ENCODE results near the gene UCK2. TPM values are rescaled to one million over a fixed set of nuclear protein-coding genes. Genes with fewer than 3 reads are reported as not detected.
"Not testable (repeated sequence)": the region's sequence is repeated elsewhere in the genome, so short reads cannot be mapped to it uniquely, and the experiment has no call there.

Gene UCK2
- total and polyA plus RNA-seq, 7 experiments from 2014 or later: 0.89 to 32.7 (median 1.2) TPM

DNA sequence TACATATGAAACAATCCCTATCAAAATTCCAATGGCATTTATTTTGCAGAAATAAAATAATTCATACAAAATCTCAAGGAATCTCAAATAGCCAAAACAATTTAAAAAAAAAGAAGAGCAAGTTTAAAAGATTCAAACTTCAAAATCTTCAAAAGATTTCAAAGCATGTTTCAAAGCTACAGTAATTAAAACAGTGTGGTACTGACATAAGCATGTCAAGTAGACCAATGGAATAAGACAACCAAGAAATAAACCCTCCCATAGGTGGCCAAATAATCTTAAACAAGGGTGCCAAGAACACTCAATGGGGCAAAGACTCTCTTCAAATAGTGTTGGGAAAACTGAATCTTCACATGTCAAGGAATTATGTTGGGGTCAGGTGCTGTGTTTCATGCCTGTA is 28.0 kb upstream of the UCK2 start:
- Mint-ChIP-seq H3K27ac (no peak overlapping the region), H3K36me3 (no peaks in the 10 kb centered on the region), H3K4me1 (no peaks in the 10 kb centered on the region), H3K27me3 (peaks cover 9 to 34% (median 26%) of the 10 kb centered on the region in 5 donors), H3K9me3 (peaks cover 0 to 14% (median 7%) of the 10 kb centered on the region in 11 donors), H3K4me3 (no peak overlapping the region)
- intact Hi-C loops (cut with micrococcal nuclease): no loop called here
- ATAC-seq: no peak
- Histone ChIP-seq H3K4me3 (ENCODE audit: low read length) (no peak overlapping the region), H3K9me3 (ENCODE audit: control insufficient read depth in 2 of 3, low read length in 3 of 3) (no peaks in the 10 kb centered on the region), H3K36me3 (ENCODE audit: control insufficient read depth in 2 of 3, insufficient read depth in 3 of 3, low read length in 3 of 3) (no peaks in the 10 kb centered on the region), H3K4me1 (ENCODE audit: control insufficient read depth in 2 of 2, insufficient read depth in 2 of 2, low read length in 2 of 2) (no peaks in the 10 kb centered on the region), H3K27ac (ENCODE audit: low read depth, low read length) (no peak overlapping the region), H3K27me3 (ENCODE audit: control insufficient read depth in 2 of 2, insufficient read depth in 2 of 2, low read length in 2 of 2) (peaks cover 0 to 3% of the 10 kb centered on the region in 2 donors)
- DNase-seq: no peak
- POLR2A ChIA-PET: no interaction called here
- CTCF ChIA-PET: no interaction called here

DNA sequence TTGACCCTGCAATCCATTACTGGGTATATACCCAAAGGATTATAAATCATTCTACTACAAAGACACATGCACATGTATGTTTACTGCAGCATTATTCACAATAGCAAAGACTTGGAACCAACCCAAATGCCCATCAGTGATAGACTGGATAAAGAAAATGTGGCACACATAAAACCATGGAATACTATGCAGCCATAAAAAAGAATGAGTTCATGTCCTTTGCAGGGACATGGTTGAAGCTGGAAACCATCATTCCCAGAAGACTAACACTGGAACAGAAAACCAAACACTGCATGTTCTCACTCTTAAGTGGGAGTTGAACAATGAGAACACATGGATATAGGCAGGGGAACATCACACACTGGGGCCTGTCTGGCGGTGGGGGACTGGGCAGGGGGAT is 22.9 kb upstream of the UCK2 start:
- POLR2A ChIA-PET; H3K27me3 ChIP-seq (ENCODE audit: control insufficient read depth in 2 of 2, insufficient read depth in 2 of 2, low read length in 2 of 2); H3K36me3 Mint-ChIP-seq; H3K9me3 ChIP-seq (ENCODE audit: control insufficient read depth in 2 of 3, low read length in 3 of 3); H3K4me3 ChIP-seq (ENCODE audit: low read length); H3K27ac ChIP-seq (ENCODE audit: low read depth, low read length); H3K4me1 Mint-ChIP-seq; DNase-seq; H3K36me3 ChIP-seq (ENCODE audit: control insufficient read depth in 2 of 3, insufficient read depth in 3 of 3, low read length in 3 of 3); CTCF ChIA-PET; intact Hi-C loops (cut with micrococcal nuclease); ATAC-seq; H3K4me1 ChIP-seq (ENCODE audit: control insufficient read depth in 2 of 2, insufficient read depth in 2 of 2, low read length in 2 of 2); H3K4me3 Mint-ChIP-seq; H3K27ac Mint-ChIP-seq: not testable (repeated sequence)
- Mint-ChIP-seq H3K9me3 (peaks cover 0 to 14% (median 3%) of the 10 kb centered on the region in 11 donors), H3K27me3 (peaks cover 0 to 33% (median 20%) of the 10 kb centered on the region in 5 donors)

DNA sequence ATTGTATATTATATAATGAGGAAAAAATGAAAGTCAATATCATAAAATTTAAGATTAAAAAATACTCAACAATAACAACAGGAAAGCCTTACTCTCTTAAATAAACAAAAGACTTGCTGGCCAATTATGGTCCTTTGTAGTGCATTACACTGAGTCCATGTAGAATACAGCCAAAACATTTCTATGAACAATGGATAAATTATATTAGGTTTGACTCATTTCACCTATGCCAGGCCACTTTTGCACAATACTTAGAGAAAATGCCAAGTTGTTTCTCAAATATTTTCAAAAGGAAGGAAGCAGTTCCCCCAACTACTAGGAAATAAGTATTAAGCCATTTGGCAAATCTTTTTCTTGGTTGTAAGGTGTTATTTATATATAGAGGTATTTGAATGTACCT is 19.8 kb upstream of the UCK2 start:
- POLR2A ChIA-PET: no interaction called here
- CTCF ChIA-PET: no interaction called here
- peaks cover 0 to 25% (median 6%) of the 10 kb centered on the region in 5 donors for H3K27me3 Mint-ChIP-seq
- Histone ChIP-seq H3K27ac (ENCODE audit: low read depth, low read length) (no peak overlapping the region), H3K27me3 (ENCODE audit: control insufficient read depth in 2 of 2, insufficient read depth in 2 of 2, low read length in 2 of 2) (no peaks in the 10 kb centered on the region), H3K36me3 (ENCODE audit: control insufficient read depth in 2 of 3, insufficient read depth in 3 of 3, low read length in 3 of 3) (no peaks in the 10 kb centered on the region), H3K4me1 (ENCODE audit: control insufficient read depth in 2 of 2, insufficient read depth in 2 of 2, low read length in 2 of 2) (no peaks in the 10 kb centered on the region), H3K9me3 (ENCODE audit: control insufficient read depth in 2 of 3, low read length in 3 of 3) (no peaks in the 10 kb centered on the region), H3K4me3 (ENCODE audit: low read length) (no peak overlapping the region)
- ATAC-seq: no peak
- peaks cover 0 to 8% (median 0%) of the 10 kb centered on the region in 11 donors for H3K9me3 Mint-ChIP-seq
- peaks cover 0 to 2% (median 0%) of the 10 kb centered on the region in 7 donors for H3K4me1 Mint-ChIP-seq
- DNase-seq: no peak
- intact Hi-C loops (cut with micrococcal nuclease): no loop called here
- H3K27ac Mint-ChIP-seq: no peak overlapping the region
- H3K36me3 Mint-ChIP-seq: no peaks in the 10 kb centered on the region
- H3K4me3 Mint-ChIP-seq: no peak overlapping the region

DNA sequence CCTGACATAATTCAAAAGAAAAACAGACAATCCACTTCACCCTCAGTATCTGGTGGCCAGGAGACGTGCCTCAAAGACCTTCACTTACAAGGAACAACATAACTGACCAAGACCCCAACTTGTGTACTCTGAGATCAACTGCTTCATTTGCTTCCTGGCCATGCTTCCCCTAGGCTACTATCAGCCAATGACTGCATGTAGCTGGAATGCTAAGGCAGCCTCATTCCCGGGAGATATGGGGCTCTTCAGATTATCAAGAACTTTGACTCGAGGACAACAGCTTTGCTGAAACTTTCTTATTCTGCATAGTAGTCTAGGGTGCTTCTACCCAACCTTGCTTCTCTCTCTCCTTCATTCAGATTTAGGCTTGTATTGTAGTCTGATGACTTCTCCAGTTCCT is 11.7 kb upstream of the UCK2 start:
- H3K4me1 Mint-ChIP-seq: no peaks in the 10 kb centered on the region
- no peak overlapping the region for H3K4me3 Mint-ChIP-seq
- POLR2A ChIA-PET: no interaction called here
- Histone ChIP-seq H3K27ac (ENCODE audit: low read depth, low read length) (no peak overlapping the region), H3K27me3 (ENCODE audit: control insufficient read depth in 2 of 2, insufficient read depth in 2 of 2, low read length in 2 of 2) (no peaks in the 10 kb centered on the region), H3K4me3 (ENCODE audit: low read length) (no peak overlapping the region), H3K9me3 (ENCODE audit: control insufficient read depth in 2 of 3, low read length in 3 of 3) (no peaks in the 10 kb centered on the region), H3K4me1 (ENCODE audit: control insufficient read depth in 2 of 2, insufficient read depth in 2 of 2, low read length in 2 of 2) (no peaks in the 10 kb centered on the region), H3K36me3 (ENCODE audit: control insufficient read depth in 2 of 3, insufficient read depth in 3 of 3, low read length in 3 of 3) (no peaks in the 10 kb centered on the region)
- peaks cover 0 to 27% (median 4%) of the 10 kb centered on the region in 5 donors for H3K27me3 Mint-ChIP-seq
- H3K36me3 Mint-ChIP-seq: peaks cover 0 to 3% (median 0%) of the 10 kb centered on the region in 5 donors
- intact Hi-C loops (cut with micrococcal nuclease): no loop called here
- DNase-seq (no peak), ATAC-seq (no peak)
- no peak overlapping the region for H3K27ac Mint-ChIP-seq
- CTCF ChIA-PET: no interaction called here
- peaks cover 0 to 13% (median 0%) of the 10 kb centered on the region in 11 donors for H3K9me3 Mint-ChIP-seq

DNA sequence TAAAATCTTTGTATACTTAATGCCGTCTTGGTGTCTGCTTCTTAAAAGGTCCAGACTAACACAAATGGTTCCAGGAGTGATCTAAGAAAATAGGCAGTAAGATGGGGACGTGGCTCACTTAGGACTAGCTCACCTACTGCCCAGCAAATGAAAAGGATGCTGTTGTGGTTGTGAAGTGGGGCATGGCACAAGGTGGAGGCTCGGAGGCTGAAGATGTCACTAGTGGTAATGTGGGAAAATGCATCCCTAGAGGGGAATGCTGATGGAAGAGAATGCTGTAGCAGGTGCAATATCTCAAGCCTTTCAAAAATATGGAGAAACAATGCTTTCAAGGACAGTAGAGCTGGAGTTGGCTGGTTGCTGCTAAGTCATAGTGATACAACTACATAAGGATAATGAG is 11.3 kb upstream of the UCK2 start:
- Histone ChIP-seq H3K9me3 (ENCODE audit: control insufficient read depth in 2 of 3, low read length in 3 of 3) (no peaks in the 10 kb centered on the region), H3K4me1 (ENCODE audit: control insufficient read depth in 2 of 2, insufficient read depth in 2 of 2, low read length in 2 of 2) (no peaks in the 10 kb centered on the region), H3K36me3 (ENCODE audit: control insufficient read depth in 2 of 3, insufficient read depth in 3 of 3, low read length in 3 of 3) (no peaks in the 10 kb centered on the region), H3K4me3 (ENCODE audit: low read length) (no peak overlapping the region), H3K27ac (ENCODE audit: low read depth, low read length) (no peak overlapping the region), H3K27me3 (ENCODE audit: control insufficient read depth in 2 of 2, insufficient read depth in 2 of 2, low read length in 2 of 2) (no peaks in the 10 kb centered on the region)
- DNase-seq (no peak), ATAC-seq (no peak)
- intact Hi-C loops (cut with micrococcal nuclease): no loop called here
- Mint-ChIP-seq H3K4me3 (no peak overlapping the region), H3K36me3 (peaks cover 0 to 3% (median 0%) of the 10 kb centered on the region in 5 donors), H3K9me3 (peaks cover 0 to 13% (median 0%) of the 10 kb centered on the region in 11 donors), H3K27me3 (peaks cover 0 to 30% (median 4%) of the 10 kb centered on the region in 5 donors), H3K27ac (no peak overlapping the region), H3K4me1 (no peaks in the 10 kb centered on the region)
- POLR2A ChIA-PET: no interaction called here
- CTCF ChIA-PET: no interaction called here

DNA sequence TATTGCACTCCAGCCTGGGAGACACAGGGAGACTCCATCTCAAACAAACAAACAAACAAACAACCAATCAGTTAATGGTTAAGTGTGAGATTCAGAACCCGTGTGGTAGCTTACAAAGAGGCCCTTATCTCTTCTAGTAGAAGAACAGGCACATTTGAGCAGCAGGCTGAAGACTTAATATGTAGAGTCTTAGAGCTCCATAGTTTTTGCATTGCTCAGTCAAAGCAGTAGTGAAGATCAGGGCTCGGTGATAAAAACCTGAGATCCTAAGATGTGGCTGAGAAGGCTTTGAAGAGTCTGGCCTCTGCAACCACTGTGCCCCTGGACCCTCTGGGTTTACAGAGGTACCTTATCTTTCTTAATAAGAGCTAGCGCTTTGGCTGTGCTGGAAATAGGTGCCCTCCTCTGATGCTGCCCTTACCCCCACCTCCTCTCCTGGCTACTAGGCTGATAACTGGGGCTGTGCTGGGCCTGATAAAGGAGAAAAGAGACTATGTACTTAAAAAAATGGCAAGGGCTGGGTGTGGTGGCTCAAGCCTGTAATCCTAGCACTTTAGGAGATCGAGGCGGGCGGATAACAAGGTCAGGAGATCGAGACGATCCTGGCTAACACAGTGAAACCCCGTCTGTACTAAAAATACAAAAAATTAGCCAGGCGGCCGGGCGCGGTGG is 10.5 kb upstream of the UCK2 start:
- Histone ChIP-seq H3K4me3 (ENCODE audit: low read length) (no peak overlapping the region), H3K27me3 (ENCODE audit: control insufficient read depth in 2 of 2, insufficient read depth in 2 of 2, low read length in 2 of 2) (no peaks in the 10 kb centered on the region), H3K36me3 (ENCODE audit: control insufficient read depth in 2 of 3, insufficient read depth in 3 of 3, low read length in 3 of 3) (no peaks in the 10 kb centered on the region), H3K4me1 (ENCODE audit: control insufficient read depth in 2 of 2, insufficient read depth in 2 of 2, low read length in 2 of 2) (no peaks in the 10 kb centered on the region), H3K27ac (ENCODE audit: low read depth, low read length) (no peak overlapping the region), H3K9me3 (ENCODE audit: control insufficient read depth in 2 of 3, low read length in 3 of 3) (no peaks in the 10 kb centered on the region)
- ATAC-seq (no peak), DNase-seq (no peak)
- H3K27me3 Mint-ChIP-seq: peaks cover 5 to 30% (median 9%) of the 10 kb centered on the region in 5 donors
- H3K4me1 Mint-ChIP-seq: no peaks in the 10 kb centered on the region
- peaks cover 0 to 3% (median 0%) of the 10 kb centered on the region in 5 donors for H3K36me3 Mint-ChIP-seq
- intact Hi-C loops (cut with micrococcal nuclease): no loop called here
- CTCF ChIA-PET: no interaction called here
- peaks cover 0 to 13% (median 0%) of the 10 kb centered on the region in 11 donors for H3K9me3 Mint-ChIP-seq
- H3K27ac Mint-ChIP-seq: no peak overlapping the region
- POLR2A ChIA-PET: no interaction called here
- H3K4me3 Mint-ChIP-seq: no peak overlapping the region

DNA sequence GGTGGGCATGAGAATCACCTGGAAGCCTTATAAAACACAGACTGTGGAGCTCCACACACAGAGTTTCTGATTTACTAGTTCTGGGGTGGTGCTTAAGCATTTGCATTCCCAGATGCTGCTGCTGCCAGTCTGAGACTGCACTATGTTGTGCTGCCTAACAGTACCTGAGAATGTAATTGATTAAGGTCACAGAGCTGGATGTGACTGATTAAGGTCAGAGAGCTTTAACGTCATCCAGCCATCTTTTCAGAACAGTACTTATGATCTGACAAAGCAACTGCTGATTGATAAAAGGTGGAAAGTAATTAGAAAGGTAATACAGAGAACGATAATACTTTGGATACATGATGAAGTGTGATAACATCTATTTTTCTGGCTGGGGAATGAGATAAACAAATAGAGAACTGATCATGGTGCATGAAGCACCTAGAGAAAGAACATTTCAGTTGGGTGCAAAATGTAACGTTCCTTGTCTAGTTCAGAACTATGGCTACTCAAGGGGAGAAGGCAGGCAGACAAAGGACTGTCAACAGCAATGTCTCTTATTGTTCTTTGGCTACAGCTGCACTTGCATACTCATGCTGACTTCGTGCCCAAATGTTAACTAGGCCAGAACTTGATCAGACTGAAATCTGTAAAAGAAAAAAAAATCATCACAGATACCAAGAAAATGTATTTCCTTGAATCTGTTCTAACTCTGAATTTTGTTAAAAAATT is 3.7 kb upstream of the UCK2 start:
- Histone ChIP-seq H3K9me3 (ENCODE audit: control insufficient read depth in 2 of 3, low read length in 3 of 3) (no peaks in the 10 kb centered on the region), H3K4me1 (ENCODE audit: control insufficient read depth in 2 of 2, insufficient read depth in 2 of 2, low read length in 2 of 2) (peaks cover 6% of the 10 kb centered on the region in 2 donors), H3K4me3 (ENCODE audit: low read length) (no peak overlapping the region), H3K27me3 (ENCODE audit: control insufficient read depth in 2 of 2, insufficient read depth in 2 of 2, low read length in 2 of 2) (no peaks in the 10 kb centered on the region), H3K36me3 (ENCODE audit: control insufficient read depth in 2 of 3, insufficient read depth in 3 of 3, low read length in 3 of 3) (no peaks in the 10 kb centered on the region), H3K27ac (ENCODE audit: low read depth, low read length) (no peak overlapping the region)
- peaks cover 8 to 36% (median 22%) of the 10 kb centered on the region in 5 donors for H3K27me3 Mint-ChIP-seq
- intact Hi-C loops (cut with micrococcal nuclease): no loop called here
- H3K9me3 Mint-ChIP-seq: no peaks in the 10 kb centered on the region
- ChIA-PET POLR2A (no interaction called here), CTCF (no interaction called here)
- no peak overlapping the region for H3K4me3 Mint-ChIP-seq
- DNase-seq (no peak), ATAC-seq (no peak)
- no peaks in the 10 kb centered on the region for H3K36me3 Mint-ChIP-seq
- no peak overlapping the region for H3K27ac Mint-ChIP-seq
- peaks cover 0 to 13% (median 12%) of the 10 kb centered on the region in 7 donors for H3K4me1 Mint-ChIP-seq

Measured in naive thymus-derived CD4-positive, alpha-beta T cell (primary cell).